RWPE1 (cell line): ENCODE results near the gene ASPHD1.

Source experiments
- CTCF ChIA-PET: fragments of 350-600 bp; sonication (Branson Sonifier 250); formaldehyde crosslinking; extraction: SDS; loops from one replicate; lab custom pipeline; 2021; lab: Yijun Ruan, JAX
- POLR2A ChIA-PET: fragments of 400-600 bp; formaldehyde crosslinking; extraction: SDS; loops from one replicate; lab custom pipeline; 2020; ENCODE audit warnings: antibody characterized with exemption; ENCODE audit not compliant: low non-redundant PET; lab: Yijun Ruan, JAX
- DNase-seq: peaks from one replicate; pipeline ENCODE4 v3.0.0; 2012; ENCODE audit warnings: low spot score
- H3K27ac ChIP-seq: fragments of 450-650 bp; 2 replicates; pipeline ENCODE4 v1.5.1; 2017
- TF ChIP-seq, protein P1 (sequence below): fragments of 450-650 bp; conservative IDR thresholded peaks from 2 replicates; pipeline ENCODE4 v1.5.1; 2017; ENCODE audit warnings: low read depth, mild to moderate bottlenecking

ASPHD1 gene

GRCh38 chr16:29903590-29903989 is 3.3 kb downstream of the ASPHD1 start:
- no peak for DNase-seq
- POLR2A ChIA-PET = no interaction called here
- TF ChIP-seq, protein P1, sequence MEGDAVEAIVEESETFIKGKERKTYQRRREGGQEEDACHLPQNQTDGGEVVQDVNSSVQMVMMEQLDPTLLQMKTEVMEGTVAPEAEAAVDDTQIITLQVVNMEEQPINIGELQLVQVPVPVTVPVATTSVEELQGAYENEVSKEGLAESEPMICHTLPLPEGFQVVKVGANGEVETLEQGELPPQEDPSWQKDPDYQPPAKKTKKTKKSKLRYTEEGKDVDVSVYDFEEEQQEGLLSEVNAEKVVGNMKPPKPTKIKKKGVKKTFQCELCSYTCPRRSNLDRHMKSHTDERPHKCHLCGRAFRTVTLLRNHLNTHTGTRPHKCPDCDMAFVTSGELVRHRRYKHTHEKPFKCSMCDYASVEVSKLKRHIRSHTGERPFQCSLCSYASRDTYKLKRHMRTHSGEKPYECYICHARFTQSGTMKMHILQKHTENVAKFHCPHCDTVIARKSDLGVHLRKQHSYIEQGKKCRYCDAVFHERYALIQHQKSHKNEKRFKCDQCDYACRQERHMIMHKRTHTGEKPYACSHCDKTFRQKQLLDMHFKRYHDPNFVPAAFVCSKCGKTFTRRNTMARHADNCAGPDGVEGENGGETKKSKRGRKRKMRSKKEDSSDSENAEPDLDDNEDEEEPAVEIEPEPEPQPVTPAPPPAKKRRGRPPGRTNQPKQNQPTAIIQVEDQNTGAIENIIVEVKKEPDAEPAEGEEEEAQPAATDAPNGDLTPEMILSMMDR = no peak
- CTCF ChIA-PET = no interaction called here
- no peak overlapping the region; the same call in 1 of the 2 replicates for H3K27ac ChIP-seq

DNA sequence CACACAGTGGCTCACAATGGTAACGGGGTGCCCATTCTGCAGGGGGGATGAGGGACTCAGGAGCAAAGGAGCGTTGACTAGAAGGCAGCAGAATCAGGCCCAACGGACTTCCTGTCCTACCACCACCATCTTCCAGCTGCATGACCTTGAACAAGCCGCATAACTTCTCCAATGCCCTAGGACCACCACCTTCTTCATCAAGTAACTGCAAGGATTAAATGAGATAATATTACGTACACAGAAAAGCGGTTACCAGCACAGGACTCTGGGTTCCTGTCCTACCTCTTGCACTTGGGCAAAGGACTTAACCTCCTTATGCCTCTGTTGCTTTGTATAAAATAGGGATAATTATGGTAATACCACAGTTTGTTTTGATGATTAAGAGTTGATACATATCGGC is 4.7 kb downstream of the ASPHD1 start:
- no peak for DNase-seq
- POLR2A ChIA-PET = no interaction called here
- CTCF ChIA-PET = no interaction called here
- H3K27ac ChIP-seq = no peak overlapping the region
- TF ChIP-seq, protein P1 = no peak

DNA sequence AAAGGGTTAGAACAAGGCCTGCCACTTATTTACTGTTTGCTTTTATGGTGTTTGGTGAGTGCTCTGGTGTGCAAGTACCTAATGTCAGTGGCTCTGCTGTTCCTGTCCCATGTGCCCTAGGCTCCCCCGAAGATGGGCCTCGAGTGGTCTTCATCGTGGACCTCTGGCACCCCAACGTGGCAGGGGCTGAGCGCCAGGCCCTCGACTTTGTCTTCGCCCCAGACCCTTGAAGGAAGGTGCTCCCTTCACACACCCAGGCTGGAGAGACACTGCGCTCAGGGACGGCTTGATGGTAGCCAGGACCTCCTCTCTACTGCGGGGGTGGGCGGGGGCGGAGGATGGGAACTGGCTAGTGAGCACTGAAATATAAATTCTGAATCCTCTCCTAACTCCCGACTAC is 5.4 kb downstream of the ASPHD1 start:
- TF ChIP-seq, protein P1 = no peak
- ChIA-PET POLR2A (no interaction called here), CTCF (no interaction called here)
- H3K27ac ChIP-seq = no peak overlapping the region
- no peak for DNase-seq

GRCh38 chr16:29906520-29907244 is 6.4 kb downstream of the ASPHD1 start:
- TF ChIP-seq, protein P1 = no peak
- CTCF ChIA-PET = no interaction called here
- DNase-seq = no peak
- peak overlapping the region; percentile 11 for H3K27ac ChIP-seq
- POLR2A ChIA-PET = interaction anchor here (0.6 kb wide), 1 partner anchor 19 kb away, joined by 6 read pairs; no protein-coding TSS in a partner anchor

GRCh38 chr16:29907973-29908372 is 7.7 kb downstream of the ASPHD1 start:
- POLR2A ChIA-PET = no interaction called here
- H3K27ac ChIP-seq = 0 out of 2 replicates have a peak overlapping the region, but pooled peaks have one; percentile 5
- TF ChIP-seq, protein P1 = no peak
- CTCF ChIA-PET = interaction anchor here (0.6 to 0.8 kb wide), 2 partner anchors 18 to 36 kb away, joined by 3 to 5 read pairs; no protein-coding TSS in a partner anchor
- DNase-seq = no peak

- CTCF ChIA-PET = interaction anchor here (0.5 to 0.7 kb wide), 3 partner anchors 17 to 109 kb away, joined by 3 to 5 read pairs (median 3); no protein-coding TSS in a partner anchor
- TF ChIP-seq, protein P1 = no peak
- 0 out of 2 replicates have a peak overlapping the region, but pooled peaks have one; percentile 5 for H3K27ac ChIP-seq
- POLR2A ChIA-PET = no interaction called here
- no peak for DNase-seq
Observed at GRCh38 chr16:29908719-29909220, 8.5 kb downstream of the ASPHD1 start.
